Stimulated activated CD4-positive, alpha-beta T cell treated with anti-CD3 and anti-CD28 coated beads, Interleukin-4, amount 100 ng/mL, for 48 hours (primary cell): ENCODE results near the gene SFMBT1.
A peak's percentile ranks its signal among the peaks of the same experiment; 100 is the strongest.

Experiments used
- DNase-seq, 2 donors: peaks; one replicate each; pipeline ENCODE4 v3.0.0-alpha.2; 2020; ENCODE audit warnings: low read depth in 2 of 2

SFMBT1 gene

GRCh38 chr3:52889901-52890300 is 156.0 kb downstream of the SFMBT1 start:
- no peak for DNase-seq

GRCh38 chr3:52887166-52887565 is 158.7 kb downstream of the SFMBT1 start:
- no peak for DNase-seq

- DNase-seq, result no peak
These were observed 159.7 kb downstream of the SFMBT1 start for GRCh38 chr3:52886049-52886730.

GRCh38 chr3:52882377-52882776 is 163.5 kb downstream of the SFMBT1 start:
- DNase-seq, result no peak

- DNase-seq, result no peak
These were observed 164.0 kb downstream of the SFMBT1 start for GRCh38 chr3:52881871-52882270.

- peak in 1 of 2 donors; percentile 10 for DNase-seq
These were observed 165.4 kb downstream of the SFMBT1 start for GRCh38 chr3:52880474-52880873.

GRCh38 chr3:52880047-52880446 is 165.8 kb downstream of the SFMBT1 start:
- no peak for DNase-seq

GRCh38 chr3:52879581-52879980 is 166.3 kb downstream of the SFMBT1 start:
- DNase-seq, result no peak

GRCh38 chr3:52879090-52879489 is 166.8 kb downstream of the SFMBT1 start:
- no peak for DNase-seq

GRCh38 chr3:52877085-52877484 is 168.8 kb downstream of the SFMBT1 start:
- DNase-seq, result no peak

GRCh38 chr3:52874864-52875587 is 170.8 kb downstream of the SFMBT1 start:
- DNase-seq, result no peak

GRCh38 chr3:52874160-52874701 is 171.6 kb downstream of the SFMBT1 start:
- DNase-seq, result no peak

- DNase-seq, result no peak
These were observed 172.3 kb downstream of the SFMBT1 start for GRCh38 chr3:52873433-52874159.

GRCh38 chr3:52872245-52872644 is 173.6 kb downstream of the SFMBT1 start:
- no peak for DNase-seq

GRCh38 chr3:52871761-52872160 is 174.1 kb downstream of the SFMBT1 start:
- DNase-seq, result no peak

GRCh38 chr3:52870471-52870870 is 175.4 kb downstream of the SFMBT1 start:
- no peak for DNase-seq

- DNase-seq, result no peak
These were observed 179.4 kb downstream of the SFMBT1 start for GRCh38 chr3:52866427-52866826.

GRCh38 chr3:52865994-52866393 is 179.9 kb downstream of the SFMBT1 start:
- DNase-seq, result no peak

GRCh38 chr3:52860424-52860768 is 185.5 kb downstream of the SFMBT1 start:
- no peak for DNase-seq

GRCh38 chr3:52859686-52860423 is 186.0 kb downstream of the SFMBT1 start:
- no peak for DNase-seq

GRCh38 chr3:52857864-52858263 is 188.0 kb downstream of the SFMBT1 start:
- DNase-seq, result no peak

GRCh38 chr3:52857133-52857532 is 188.7 kb downstream of the SFMBT1 start:
- DNase-seq, result no peak
